ENCODE data around the gene SUN1. TPM values are rescaled to one million over a fixed set of nuclear protein-coding genes. Genes with fewer than 3 reads are reported as not detected.

The SUN1 gene
- total and polyA plus RNA-seq, 2 donors from 2014 or later = 40.4 to 168 TPM

GRCh38 chr7:849145-849544, 16.9 kb downstream of the SUN1 start:
- no peak overlapping the region for H3K4me3 ChIP-seq (ENCODE audit: low read length in 3 of 3)
- intact Hi-C loops (cut with DNase I) = no loop called here
- no peaks in the 10 kb centered on the region for H3K4me1 ChIP-seq (ENCODE audit: control insufficient read depth in 2 of 3, insufficient read depth in 2 of 3, low read depth in 1 of 3, low read length in 3 of 3)
- H3K27ac ChIP-seq (ENCODE audit: low read depth in 2 of 2, low read length in 2 of 2) = no peak overlapping the region
- TF ChIP-seq CTCF (IDR thresholded peaks at IDR 0.05; ENCODE audit: borderline replicate concordance, extremely low read depth, insufficient read depth) = no peak
- H3K9ac ChIP-seq (ENCODE audit: low read length in 3 of 3) = no peak overlapping the region
- no peaks in the 10 kb centered on the region for H3K27me3 ChIP-seq (ENCODE audit: control insufficient read depth, insufficient read depth, low read length)
- no peaks in the 10 kb centered on the region for H3K9me3 ChIP-seq (ENCODE audit: control insufficient read depth in 2 of 3, insufficient read depth in 1 of 3, low read length in 3 of 3)
- DNase-seq = no peak
- peaks cover 2 to 38% (median 35%) of the 10 kb centered on the region in 3 donors for H3K36me3 ChIP-seq (ENCODE audit: control insufficient read depth in 2 of 3, insufficient read depth in 3 of 3, low read length in 3 of 3)
- FAIRE-seq = no peak

DNA sequence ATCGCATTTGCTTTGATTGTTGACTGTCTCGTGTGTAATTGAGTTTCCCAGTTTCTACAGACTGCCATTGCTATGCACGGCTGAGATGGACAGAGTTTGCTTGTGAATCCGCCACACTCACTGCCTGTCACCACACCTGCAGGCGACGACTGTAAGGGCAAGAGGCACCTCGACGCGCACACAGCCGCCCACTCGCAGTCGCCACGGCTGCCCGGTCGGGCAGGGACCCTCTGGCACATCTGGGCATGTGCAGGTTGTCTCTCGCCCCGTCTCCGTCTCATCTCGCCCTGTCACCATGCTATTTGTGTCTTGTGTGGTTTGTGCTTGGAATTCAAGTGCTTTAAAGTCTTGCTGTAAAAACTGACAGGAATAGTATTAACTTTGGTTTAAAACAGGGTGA, 17.5 kb downstream of the SUN1 start:
- Histone ChIP-seq H3K4me3 (ENCODE audit: low read length in 3 of 3) (no peak overlapping the region), H3K27me3 (ENCODE audit: control insufficient read depth, insufficient read depth, low read length) (no peaks in the 10 kb centered on the region), H3K9me3 (ENCODE audit: control insufficient read depth in 2 of 3, insufficient read depth in 1 of 3, low read length in 3 of 3) (no peaks in the 10 kb centered on the region), H3K27ac (ENCODE audit: low read depth in 2 of 2, low read length in 2 of 2) (no peak overlapping the region), H3K4me1 (ENCODE audit: control insufficient read depth in 2 of 3, insufficient read depth in 2 of 3, low read depth in 1 of 3, low read length in 3 of 3) (no peaks in the 10 kb centered on the region), H3K36me3 (ENCODE audit: control insufficient read depth in 2 of 3, insufficient read depth in 3 of 3, low read length in 3 of 3) (peaks cover 2 to 38% (median 33%) of the 10 kb centered on the region in 3 donors), H3K9ac (ENCODE audit: low read length in 3 of 3) (no peak overlapping the region)
- TF ChIP-seq CTCF (IDR thresholded peaks at IDR 0.05; ENCODE audit: borderline replicate concordance, extremely low read depth, insufficient read depth) = no peak
- no peak for FAIRE-seq
- intact Hi-C loops (cut with DNase I) = no loop called here
- DNase-seq = no peak

GRCh38 chr7:851204-851603, 18.9 kb downstream of the SUN1 start:
- peaks cover 2 to 40% (median 34%) of the 10 kb centered on the region in 3 donors for H3K36me3 ChIP-seq (ENCODE audit: control insufficient read depth in 2 of 3, insufficient read depth in 3 of 3, low read length in 3 of 3)
- FAIRE-seq (no peak), DNase-seq (no peak)
- no peaks in the 10 kb centered on the region for H3K4me1 ChIP-seq (ENCODE audit: control insufficient read depth in 2 of 3, insufficient read depth in 2 of 3, low read depth in 1 of 3, low read length in 3 of 3)
- TF ChIP-seq CTCF (IDR thresholded peaks at IDR 0.05; ENCODE audit: borderline replicate concordance, extremely low read depth, insufficient read depth) = no peak
- no peaks in the 10 kb centered on the region for H3K27me3 ChIP-seq (ENCODE audit: control insufficient read depth, insufficient read depth, low read length)
- intact Hi-C loops (cut with DNase I) = no loop called here
- H3K9me3 ChIP-seq (ENCODE audit: control insufficient read depth in 2 of 3, insufficient read depth in 1 of 3, low read length in 3 of 3) = no peaks in the 10 kb centered on the region
- no peak overlapping the region for H3K27ac ChIP-seq (ENCODE audit: low read depth in 2 of 2, low read length in 2 of 2)
- no peak overlapping the region for H3K4me3 ChIP-seq (ENCODE audit: low read length in 3 of 3)
- H3K9ac ChIP-seq (ENCODE audit: low read length in 3 of 3) = no peak overlapping the region

All from kidney (tissue), 14 donors.